Smooth muscle cell (in vitro differentiated cells): ENCODE measurements around the gene TCHHL1. TPM values are rescaled to one million over a fixed set of nuclear protein-coding genes. Genes with fewer than 3 reads are reported as not detected.

Source experiments
- DNase-seq: peaks from one replicate; lab custom pipeline; 2025; ENCODE audit not compliant: unreplicated experiment; lab: John Stamatoyannopoulos, UW
- H2AFZ ChIP-seq: fragments of 200-600 bp; sonication (generic); 2 replicates; pipeline ENCODE4 v1.6.0; 2016; ENCODE audit warnings: antibody characterized with exemption, low read depth, mild to moderate bottlenecking
- H3F3A ChIP-seq: fragments of 200-600 bp; sonication (generic); 2 replicates; pipeline ENCODE4 v1.6.0; 2017; ENCODE audit warnings: antibody characterized with exemption, low read depth
- H3K27ac ChIP-seq: fragments of 200-600 bp; sonication (generic); 2 replicates; pipeline ENCODE4 v1.5.1; 2016; ENCODE audit warnings: low read depth, mild to moderate bottlenecking
- H3K27me3 ChIP-seq: fragments of 200-600 bp; sonication (generic); 2 replicates; pipeline ENCODE4 v1.6.1; 2016; ENCODE audit warnings: low read depth, mild to moderate bottlenecking
- H3K36me3 ChIP-seq: fragments of 200-600 bp; sonication (generic); 2 replicates; pipeline ENCODE4 v1.5.1; 2016; ENCODE audit warnings: low read depth
- H3K4me1 ChIP-seq: fragments of 200-600 bp; sonication (generic); 2 replicates; pipeline ENCODE4 v1.5.1; 2016; ENCODE audit warnings: low read depth
- H3K4me2 ChIP-seq: fragments of 200-600 bp; sonication (generic); 2 replicates; pipeline ENCODE4 v1.6.0; 2016; ENCODE audit warnings: mild to moderate bottlenecking
- H3K4me3 ChIP-seq: fragments of 200-600 bp; sonication (generic); 2 replicates; pipeline ENCODE4 v1.5.1; 2016; ENCODE audit warnings: mild to moderate bottlenecking
- H3K79me2 ChIP-seq: fragments of 200-600 bp; sonication (generic); 2 replicates; pipeline ENCODE4 v1.6.0; 2016; ENCODE audit warnings: low read depth, mild to moderate bottlenecking
- H3K9ac ChIP-seq: fragments of 200-600 bp; sonication (generic); 2 replicates; pipeline ENCODE4 v1.6.0; 2016; ENCODE audit warnings: low read depth
- H3K9me3 ChIP-seq: fragments of 200-600 bp; sonication (generic); replicated peaks from 2 replicates; pipeline ENCODE4 v1.5.1; 2016; ENCODE audit warnings: low read depth
- H4K20me1 ChIP-seq: fragments of 200-600 bp; sonication (generic); 2 replicates; pipeline ENCODE4 v1.6.0; 2016; ENCODE audit warnings: low read depth
- whole genome bisulfite sequencing: methylation state at CpG from one replicate; pipeline ENCODE4 v1.1.7; 2016; ENCODE audit warnings: low lambda C conversion rate; 5-methylcytosine and 5-hydroxymethylcytosine counted together
- polyA plus RNA-seq: library from polyadenylated mRNA; unstranded; fragments of >200 nt; fragmentation: Nextera tagmentation; extraction: Ambion mirVana; gene quantifications from 2 replicates; pipeline ENCODE4 v1.2.1, GENCODE V29; 2016
- total RNA-seq: library from RNA; depleted of rRNA; stranded (reverse); fragments of >200 nt; gene quantifications from 2 replicates; pipeline ENCODE4 v1.2.3, GENCODE V29; 2014
- TF ChIP-seq, protein P1 (sequence below): fragments of 200-600 bp; sonication (generic); IDR thresholded peaks from 2 replicates; pipeline ENCODE4 v1.5.1; 2017; ENCODE audit warnings: borderline replicate concordance, mild to moderate bottlenecking, antibody characterized with exemption; ENCODE audit not compliant: insufficient read depth, poor library complexity, severe bottlenecking

Gene TCHHL1
- total and polyA plus RNA-seq, 2 experiments from 2014 or later, result not detected

DNA sequence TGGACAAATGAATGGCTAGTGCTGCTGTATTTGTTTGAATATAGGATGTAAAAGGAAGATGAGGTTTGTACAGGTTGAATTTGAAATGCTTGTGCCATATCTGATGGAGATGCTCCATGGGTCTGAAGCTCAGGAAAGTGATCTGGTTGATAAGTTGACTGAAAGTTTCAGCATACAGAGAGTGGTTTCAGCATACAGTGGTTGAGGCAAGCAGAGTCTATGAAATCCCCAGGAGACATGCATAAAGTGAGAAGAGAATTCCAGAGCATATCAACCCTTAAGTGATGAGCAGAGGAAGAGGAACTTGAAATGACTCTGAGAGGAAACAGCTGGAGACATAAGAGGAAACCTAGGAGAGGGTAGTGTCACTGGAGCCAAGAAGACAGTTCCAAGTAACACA, 21.7 kb downstream of the TCHHL1 start:
- Histone ChIP-seq H4K20me1 (no peaks in the 10 kb centered on the region), H3K4me3 (no peak overlapping the region), H3F3A (no peaks in the 10 kb centered on the region), H3K4me2 (no peak overlapping the region), H3K27ac (no peak overlapping the region), H3K4me1 (no peaks in the 10 kb centered on the region), H3K36me3 (no peaks in the 10 kb centered on the region), H2AFZ (no peak overlapping the region), H3K9ac (no peak overlapping the region), H3K79me2 (no peaks in the 10 kb centered on the region), H3K27me3 (no peaks in the 10 kb centered on the region), H3K9me3 (no peaks in the 10 kb centered on the region)
- TF ChIP-seq, protein P1, sequence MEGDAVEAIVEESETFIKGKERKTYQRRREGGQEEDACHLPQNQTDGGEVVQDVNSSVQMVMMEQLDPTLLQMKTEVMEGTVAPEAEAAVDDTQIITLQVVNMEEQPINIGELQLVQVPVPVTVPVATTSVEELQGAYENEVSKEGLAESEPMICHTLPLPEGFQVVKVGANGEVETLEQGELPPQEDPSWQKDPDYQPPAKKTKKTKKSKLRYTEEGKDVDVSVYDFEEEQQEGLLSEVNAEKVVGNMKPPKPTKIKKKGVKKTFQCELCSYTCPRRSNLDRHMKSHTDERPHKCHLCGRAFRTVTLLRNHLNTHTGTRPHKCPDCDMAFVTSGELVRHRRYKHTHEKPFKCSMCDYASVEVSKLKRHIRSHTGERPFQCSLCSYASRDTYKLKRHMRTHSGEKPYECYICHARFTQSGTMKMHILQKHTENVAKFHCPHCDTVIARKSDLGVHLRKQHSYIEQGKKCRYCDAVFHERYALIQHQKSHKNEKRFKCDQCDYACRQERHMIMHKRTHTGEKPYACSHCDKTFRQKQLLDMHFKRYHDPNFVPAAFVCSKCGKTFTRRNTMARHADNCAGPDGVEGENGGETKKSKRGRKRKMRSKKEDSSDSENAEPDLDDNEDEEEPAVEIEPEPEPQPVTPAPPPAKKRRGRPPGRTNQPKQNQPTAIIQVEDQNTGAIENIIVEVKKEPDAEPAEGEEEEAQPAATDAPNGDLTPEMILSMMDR, result no peak
- no peak for DNase-seq

DNA sequence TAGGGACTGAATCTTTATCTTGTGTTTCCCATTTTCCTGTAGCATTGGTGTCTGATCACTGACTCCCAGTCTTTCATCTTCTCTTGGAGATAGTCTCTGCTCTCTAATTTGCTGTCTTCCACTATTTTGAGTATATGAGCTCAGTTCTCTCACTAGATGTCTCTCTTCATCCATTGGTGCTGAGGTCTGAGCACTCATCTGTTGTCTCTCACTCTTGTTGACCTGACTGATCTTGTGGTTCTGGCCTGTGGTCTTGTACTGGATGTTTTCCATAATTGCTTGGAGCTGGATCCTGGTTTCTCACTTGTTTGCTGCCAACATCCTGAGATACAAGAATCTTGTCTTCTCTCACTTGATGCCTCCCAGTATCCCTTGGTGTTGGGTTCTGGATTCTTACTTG, 26.9 kb downstream of the TCHHL1 start:
- no peak overlapping the region for H2AFZ ChIP-seq
- H3K27me3 ChIP-seq, result peaks cover 6% of the 10 kb centered on the region
- no peaks in the 10 kb centered on the region for H3K9me3 ChIP-seq
- no peak overlapping the region for H3K27ac ChIP-seq
- no peak for DNase-seq
- no peaks in the 10 kb centered on the region for H3F3A ChIP-seq
- no peaks in the 10 kb centered on the region for H4K20me1 ChIP-seq
- H3K79me2 ChIP-seq, result no peaks in the 10 kb centered on the region
- H3K4me2 ChIP-seq, result no peak overlapping the region
- H3K4me3 ChIP-seq, result no peak overlapping the region
- TF ChIP-seq, protein P1, result no peak
- H3K36me3 ChIP-seq, result no peaks in the 10 kb centered on the region
- no peaks in the 10 kb centered on the region for H3K4me1 ChIP-seq
- H3K9ac ChIP-seq, result no peak overlapping the region

DNA sequence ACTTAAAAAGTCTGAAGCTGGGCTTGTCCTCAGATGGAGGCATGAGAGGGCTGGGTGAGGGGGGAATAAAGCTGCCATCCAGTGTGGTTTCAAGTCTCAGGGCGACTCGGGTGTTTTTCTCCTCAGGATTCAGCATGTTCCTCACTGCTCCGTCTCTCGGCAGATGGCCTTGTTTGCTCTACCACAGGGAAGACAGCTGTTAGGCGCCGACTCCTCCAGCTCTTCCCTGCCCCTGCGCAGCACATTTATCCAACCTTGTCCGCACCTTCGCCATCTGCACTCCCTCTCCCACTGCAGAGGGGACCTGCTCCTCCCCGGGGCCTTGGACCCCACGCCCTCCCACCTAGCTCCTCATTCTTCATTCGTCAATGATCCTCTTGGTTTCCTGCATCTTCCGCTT, 35.5 kb downstream of the TCHHL1 start:
- Histone ChIP-seq H3K4me2 (no peak overlapping the region), H3K27me3 (peaks cover 26% of the 10 kb centered on the region), H3K9me3 (no peaks in the 10 kb centered on the region), H3K9ac (no peak overlapping the region), H2AFZ (no peak overlapping the region), H3K79me2 (no peaks in the 10 kb centered on the region), H3F3A (peaks cover 9% of the 10 kb centered on the region), H4K20me1 (no peaks in the 10 kb centered on the region), H3K4me1 (peaks cover 5% of the 10 kb centered on the region), H3K36me3 (no peaks in the 10 kb centered on the region), H3K27ac (no peak overlapping the region), H3K4me3 (no peak overlapping the region)
- TF ChIP-seq, protein P1, result no peak
- 89% methylated on average over 11 of the region's 13 CpGs for WGBS
- DNase-seq, result no peak

DNA sequence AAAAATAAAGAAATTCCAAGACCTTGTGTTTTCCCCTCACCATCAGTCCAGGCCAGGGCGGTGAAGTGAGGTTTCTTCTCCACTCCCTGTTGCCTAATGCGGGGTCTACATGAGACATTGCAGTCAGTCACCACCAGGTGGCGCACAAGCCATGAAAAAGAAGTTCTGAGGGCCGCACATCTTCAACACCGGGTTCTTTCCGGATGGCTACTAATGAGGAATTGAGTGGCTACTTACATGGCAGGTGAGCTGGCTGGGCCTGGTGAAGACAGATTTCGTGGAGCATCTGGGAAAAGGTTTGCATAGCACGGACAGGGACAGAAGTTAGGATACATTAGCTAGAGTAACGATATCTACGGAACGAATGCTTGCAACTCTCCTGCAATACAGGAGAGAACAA, 36.3 kb downstream of the TCHHL1 start:
- no peak overlapping the region for H3K27ac ChIP-seq
- H3K79me2 ChIP-seq, result no peaks in the 10 kb centered on the region
- no peak overlapping the region for H3K4me3 ChIP-seq
- WGBS, result 32% methylated on average over 11 of the region's 11 CpGs
- no peaks in the 10 kb centered on the region for H3K9me3 ChIP-seq
- no peaks in the 10 kb centered on the region for H4K20me1 ChIP-seq
- H3F3A ChIP-seq, result peaks cover 12% of the 10 kb centered on the region
- peak; percentile 40 for DNase-seq
- no peaks in the 10 kb centered on the region for H3K36me3 ChIP-seq
- H2AFZ ChIP-seq, result no peak overlapping the region
- TF ChIP-seq, protein P1, result peak; percentile 89
- H3K4me1 ChIP-seq, result peaks cover 5% of the 10 kb centered on the region
- H3K27me3 ChIP-seq, result peaks cover 22% of the 10 kb centered on the region
- no peak overlapping the region for H3K4me2 ChIP-seq
- no peak overlapping the region for H3K9ac ChIP-seq
